HepG2 (cell line): ENCODE measurements around the gene SH3BGRL2. TPM values are rescaled to one million over a fixed set of nuclear protein-coding genes. Genes with fewer than 3 reads are reported as not detected.

Experiments used
- CCDC6 ChIP-seq: sonication (generic); formaldehyde crosslinking; IDR thresholded peaks from 2 replicates; pipeline ENCODE4 v1.8.1; 2022; ENCODE audit warnings: mild to moderate bottlenecking, missing genetic modification reagents, moderate library complexity
- FOXA1 ChIP-seq, 2 experiments: fragments of 450-650 bp in 1 of 2; sonication (generic) in 1 of 2; formaldehyde crosslinking in 1 of 2; IDR thresholded peaks; 2 replicates each; pipeline versions ENCODE4 v1.4.0 to v1.6.1; 2016 to 2020; ENCODE audit warnings: missing genetic modification reagents in 1 of 2
- HMGXB4 ChIP-seq, 2 experiments: sonication (generic) in 1 of 2; formaldehyde crosslinking in 1 of 2; IDR thresholded peaks; 2 replicates each; pipeline versions ENCODE4 v1.4.0 to v1.6.1; 2018 to 2020; ENCODE audit warnings: missing genetic modification reagents in 2 of 2, borderline replicate concordance in 1 of 2, low read depth in 1 of 2, mild to moderate bottlenecking in 1 of 2, missing biosample characterization in 1 of 2
- KDM5A ChIP-seq: fragments of 200-600 bp; sonication (generic); IDR thresholded peaks from 2 replicates; pipeline ENCODE4 v1.7.0; 2018; ENCODE audit warnings: antibody characterized with exemption, mild to moderate bottlenecking, low read length, borderline replicate concordance
- MIXL1 ChIP-seq: IDR thresholded peaks from 2 replicates; pipeline ENCODE4 v1.6.1; 2016
- MYC ChIP-seq: sonication (generic); formaldehyde crosslinking; IDR thresholded peaks from 2 replicates; pipeline ENCODE4 v1.9.0; 2021; ENCODE audit warnings: missing genetic modification reagents, borderline replicate concordance
- PHF8 ChIP-seq: sonication (generic); formaldehyde crosslinking; IDR thresholded peaks from 2 replicates; pipeline ENCODE4 v1.5.0; 2020; ENCODE audit warnings: missing genetic modification reagents
- PLSCR1 ChIP-seq: sonication (generic); formaldehyde crosslinking; IDR thresholded peaks from 2 replicates; pipeline ENCODE4 v1.5.0; 2020; ENCODE audit warnings: missing genetic modification reagents, mild to moderate bottlenecking, borderline replicate concordance
- RAD51 ChIP-seq: fragments of 450-650 bp; IDR thresholded peaks from 2 replicates; pipeline ENCODE4 v1.6.1; 2016; ENCODE audit warnings: borderline replicate concordance
- SMARCE1 ChIP-seq: fragments of 450-650 bp; IDR thresholded peaks from 2 replicates; pipeline ENCODE4 v1.6.1; 2017; ENCODE audit warnings: borderline replicate concordance
- SNAPC2 ChIP-seq: sonication (generic); formaldehyde crosslinking; IDR thresholded peaks from 2 replicates; pipeline ENCODE4 v1.8.1; 2022; ENCODE audit warnings: mild to moderate bottlenecking, missing genetic modification reagents
- XRCC5 ChIP-seq: fragments of 200-400 bp; formaldehyde crosslinking; optimal IDR thresholded peaks from 2 replicates; pipeline ENCODE3; 2017; ENCODE audit warnings: mild to moderate bottlenecking, low read length
- ZNF557 ChIP-seq: sonication (generic); formaldehyde crosslinking; IDR thresholded peaks from 2 replicates; pipeline ENCODE4 v1.4.0; 2020; ENCODE audit warnings: missing genetic modification reagents
- ZNF703 ChIP-seq: sonication (generic); formaldehyde crosslinking; IDR thresholded peaks from 2 replicates; pipeline ENCODE4 v1.5.1; 2020; ENCODE audit warnings: missing genetic modification reagents, mild to moderate bottlenecking, moderate library complexity, borderline replicate concordance
- polyA plus RNA-seq, 8 experiments: library from polyadenylated mRNA; depleted of rRNA in 3 of 8; stranded (reverse) in 7 of 8; unstranded in 1 of 8; fragments of >200 nt; fragmentation: Illumina TruSeq in 4 of 8; extraction: Trizol in 4 of 8; gene quantifications; 2 replicates each; pipeline versions ENCODE4 v1.2.1 to v1.2.3, GENCODE V29; 2011 to 2016; ENCODE audit warnings: low read depth in 4 of 8, missing spikeins in 1 of 8, mixed read lengths in 1 of 8; ENCODE audit not compliant: insufficient read depth in 1 of 8
- total RNA-seq, 5 experiments: library from RNA; depleted of rRNA; stranded (reverse); fragments of >200 nt; fragmentation: Illumina TruSeq; extraction: Trizol; gene quantifications; 2 replicates each; pipeline ENCODE4 v1.2.3, GENCODE V29; 2016; ENCODE audit warnings: low read depth in 1 of 5
- TF ChIP-seq, protein P1 (sequence below): IDR thresholded peaks from 2 replicates; pipeline ENCODE4 v1.6.1; 2016; ENCODE audit warnings: low read depth
- TF ChIP-seq, protein P2 (sequence below): sonication (generic); formaldehyde crosslinking; IDR thresholded peaks from 2 replicates; pipeline ENCODE4 v1.4.0; 2020; ENCODE audit warnings: missing genetic modification reagents, borderline replicate concordance
- TF ChIP-seq, protein P3 (sequence below): sonication (generic); formaldehyde crosslinking; IDR thresholded peaks from 2 replicates; pipeline ENCODE4 v1.8.1; 2023; ENCODE audit warnings: missing genetic modification reagents, inconsistent platforms, borderline replicate concordance

SH3BGRL2 gene
- total and polyA plus RNA-seq, 2 of the 13 experiments (the other 11 are each of a cell fraction or from before 2014, with no cell fraction given): 10.9 to 28.8 TPM

DNA sequence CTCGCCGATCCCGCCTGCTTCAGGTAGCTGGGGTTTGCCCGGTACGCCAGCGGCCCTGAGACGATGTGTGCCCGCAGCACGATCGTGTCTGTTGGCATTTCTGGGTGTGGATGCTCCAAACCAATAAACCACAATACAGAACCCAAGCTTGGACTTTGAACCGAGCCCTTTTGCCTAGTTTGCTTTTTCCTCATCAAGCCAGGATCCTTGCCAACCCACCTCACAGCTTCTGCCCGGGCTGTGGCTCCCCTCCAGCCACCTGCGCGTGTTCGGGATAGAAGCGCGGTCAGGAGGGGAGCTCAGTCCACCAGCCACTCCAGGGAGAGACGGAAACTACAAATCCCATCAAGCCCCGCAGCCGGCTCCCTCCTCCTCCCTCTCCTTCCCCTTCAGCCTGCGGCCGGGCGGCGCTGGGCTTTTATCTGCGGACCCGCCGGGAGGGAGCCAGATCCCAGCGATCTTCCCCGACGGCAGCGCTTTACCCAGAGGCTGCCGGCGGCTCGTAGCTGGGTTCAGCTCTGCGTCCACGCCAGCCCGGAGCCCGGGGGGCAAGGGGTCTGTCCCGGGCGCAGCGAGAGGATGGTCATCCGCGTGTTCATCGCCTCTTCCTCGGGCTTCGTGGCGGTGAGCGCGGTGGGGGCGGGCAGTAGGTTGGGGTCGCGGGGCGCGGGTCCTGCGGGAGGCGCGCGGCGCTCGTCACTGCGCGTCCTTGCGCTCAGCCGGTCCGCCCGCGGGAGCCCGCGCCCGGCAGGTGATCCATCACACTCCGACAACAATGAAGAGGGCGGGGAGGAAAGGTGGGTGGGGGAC lies at the start of gene SH3BGRL2 (continued):
- TF ChIP-seq ZNF557 (CRISPR knock-in tag): no peak
- TF ChIP-seq, protein P1, sequence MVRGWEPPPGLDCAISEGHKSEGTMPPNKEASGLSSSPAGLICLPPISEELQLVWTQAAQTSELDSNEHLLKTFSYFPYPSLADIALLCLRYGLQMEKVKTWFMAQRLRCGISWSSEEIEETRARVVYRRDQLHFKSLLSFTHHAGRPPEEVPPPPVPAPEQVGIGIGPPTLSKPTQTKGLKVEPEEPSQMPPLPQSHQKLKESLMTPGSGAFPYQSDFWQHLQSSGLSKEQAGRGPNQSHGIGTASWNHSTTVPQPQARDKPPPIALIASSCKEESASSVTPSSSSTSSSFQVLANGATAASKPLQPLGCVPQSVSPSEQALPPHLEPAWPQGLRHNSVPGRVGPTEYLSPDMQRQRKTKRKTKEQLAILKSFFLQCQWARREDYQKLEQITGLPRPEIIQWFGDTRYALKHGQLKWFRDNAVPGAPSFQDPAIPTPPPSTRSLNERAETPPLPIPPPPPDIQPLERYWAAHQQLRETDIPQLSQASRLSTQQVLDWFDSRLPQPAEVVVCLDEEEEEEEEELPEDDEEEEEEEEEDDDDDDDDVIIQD (CRISPR knock-in tag): peak; percentile 41; the same call in 1 of the 2 replicates
- TF ChIP-seq FOXA1 (IDR thresholded peaks at IDR 0.05): no peak
- no peak for TF ChIP-seq FOXA1 (CRISPR knock-in tag; IDR thresholded peaks at IDR 0.05)
- TF ChIP-seq SMARCE1: no peak
- 0 out of 2 replicates have a peak, but pooled peaks have one; percentile 20 for TF ChIP-seq CCDC6 (CRISPR knock-in tag)
- TF ChIP-seq KDM5A: no peak
- peak; percentile 80 for TF ChIP-seq PHF8 (CRISPR knock-in tag)
- no peak for TF ChIP-seq PLSCR1 (CRISPR knock-in tag)
- no peak; the same call in 1 of the 2 replicates for TF ChIP-seq ZNF703 (CRISPR knock-in tag)
- TF ChIP-seq HMGXB4 (CRISPR knock-in tag; IDR thresholded peaks at IDR 0.05; ENCODE audit: borderline replicate concordance in 1 of 2, low read depth in 1 of 2): peak in 1 of 2 experiments; percentile 88; a peak in 2 of 4 replicates
- TF ChIP-seq XRCC5: peak; percentile 33
- TF ChIP-seq, protein P2, sequence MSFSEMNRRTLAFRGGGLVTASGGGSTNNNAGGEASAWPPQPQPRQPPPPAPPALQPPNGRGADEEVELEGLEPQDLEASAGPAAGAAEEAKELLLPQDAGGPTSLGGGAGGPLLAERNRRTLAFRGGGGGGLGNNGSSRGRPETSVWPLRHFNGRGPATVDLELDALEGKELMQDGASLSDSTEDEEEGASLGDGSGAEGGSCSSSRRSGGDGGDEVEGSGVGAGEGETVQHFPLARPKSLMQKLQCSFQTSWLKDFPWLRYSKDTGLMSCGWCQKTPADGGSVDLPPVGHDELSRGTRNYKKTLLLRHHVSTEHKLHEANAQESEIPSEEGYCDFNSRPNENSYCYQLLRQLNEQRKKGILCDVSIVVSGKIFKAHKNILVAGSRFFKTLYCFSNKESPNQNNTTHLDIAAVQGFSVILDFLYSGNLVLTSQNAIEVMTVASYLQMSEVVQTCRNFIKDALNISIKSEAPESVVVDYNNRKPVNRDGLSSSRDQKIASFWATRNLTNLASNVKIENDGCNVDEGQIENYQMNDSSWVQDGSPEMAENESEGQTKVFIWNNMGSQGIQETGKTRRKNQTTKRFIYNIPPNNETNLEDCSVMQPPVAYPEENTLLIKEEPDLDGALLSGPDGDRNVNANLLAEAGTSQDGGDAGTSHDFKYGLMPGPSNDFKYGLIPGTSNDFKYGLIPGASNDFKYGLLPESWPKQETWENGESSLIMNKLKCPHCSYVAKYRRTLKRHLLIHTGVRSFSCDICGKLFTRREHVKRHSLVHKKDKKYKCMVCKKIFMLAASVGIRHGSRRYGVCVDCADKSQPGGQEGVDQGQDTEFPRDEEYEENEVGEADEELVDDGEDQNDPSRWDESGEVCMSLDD (CRISPR knock-in tag): 0 out of 2 replicates have a peak, but pooled peaks have one; percentile 23
- TF ChIP-seq SNAPC2 (CRISPR knock-in tag): no peak
- TF ChIP-seq MYC (CRISPR knock-in tag): peak; percentile 13; the same call in 1 of the 2 replicates
- TF ChIP-seq, protein P3, sequence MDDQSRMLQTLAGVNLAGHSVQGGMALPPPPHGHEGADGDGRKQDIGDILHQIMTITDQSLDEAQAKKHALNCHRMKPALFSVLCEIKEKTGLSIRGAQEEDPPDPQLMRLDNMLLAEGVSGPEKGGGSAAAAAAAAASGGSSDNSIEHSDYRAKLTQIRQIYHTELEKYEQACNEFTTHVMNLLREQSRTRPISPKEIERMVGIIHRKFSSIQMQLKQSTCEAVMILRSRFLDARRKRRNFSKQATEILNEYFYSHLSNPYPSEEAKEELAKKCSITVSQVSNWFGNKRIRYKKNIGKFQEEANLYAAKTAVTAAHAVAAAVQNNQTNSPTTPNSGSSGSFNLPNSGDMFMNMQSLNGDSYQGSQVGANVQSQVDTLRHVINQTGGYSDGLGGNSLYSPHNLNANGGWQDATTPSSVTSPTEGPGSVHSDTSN: no peak
- TF ChIP-seq RAD51: no peak
- no peak for TF ChIP-seq MIXL1
